Stimulated activated CD4-positive, alpha-beta T cell treated with anti-CD3 and anti-CD28 coated beads, TNF-alpha, amount 100 ng/mL, for 4 hours (primary cell): ENCODE measurements around the gene STK26.
"Not testable (repeated sequence)": the region's sequence is repeated elsewhere in the genome, so short reads cannot be mapped to it uniquely, and the experiment has no call there.

Source experiments
- DNase-seq, 3 experiments: peaks; one replicate each; pipeline ENCODE4 v3.0.0-alpha.2; 2020; ENCODE audit warnings: low read depth in 3 of 3

Gene STK26

DNA sequence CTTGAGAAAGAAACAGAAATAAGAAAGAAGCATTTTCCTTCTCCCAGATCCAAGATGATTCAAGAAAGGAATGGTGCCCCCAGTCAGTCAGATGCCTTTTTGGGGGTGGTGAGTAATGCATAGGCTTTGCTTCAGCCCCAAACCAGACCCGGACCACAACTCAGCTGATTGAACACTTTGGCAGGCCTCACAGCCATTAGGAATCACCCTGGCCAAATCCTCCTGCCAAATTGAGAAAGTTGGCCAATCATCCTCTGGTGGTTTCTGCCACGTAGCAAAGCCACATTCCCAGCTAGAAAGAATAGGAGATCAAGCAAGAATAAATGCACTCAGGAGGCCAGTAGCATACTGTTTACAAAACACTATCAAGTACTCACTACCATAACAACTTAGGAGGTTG lies 71.1 kb downstream of the STK26 start:
- no peak for DNase-seq

DNA sequence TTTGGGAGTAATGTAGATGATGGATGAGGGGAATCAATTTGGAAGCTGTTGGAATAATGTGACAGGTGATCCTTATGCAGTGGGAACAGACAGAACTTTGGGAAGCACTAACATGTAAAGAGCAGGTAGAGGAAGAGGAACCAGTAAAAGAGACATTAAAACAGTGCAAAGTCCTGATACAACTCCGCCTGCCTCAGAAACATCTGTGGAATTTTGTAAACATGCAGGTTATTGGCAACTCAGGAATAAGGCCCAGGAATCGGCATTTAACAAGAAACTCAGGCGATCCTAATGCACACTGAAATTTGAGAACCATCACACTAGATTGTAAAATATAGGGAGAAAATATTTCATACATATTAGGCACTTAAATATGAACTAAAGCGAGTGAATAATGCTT lies 75.6 kb downstream of the STK26 start:
- DNase-seq = not testable (repeated sequence)

DNA sequence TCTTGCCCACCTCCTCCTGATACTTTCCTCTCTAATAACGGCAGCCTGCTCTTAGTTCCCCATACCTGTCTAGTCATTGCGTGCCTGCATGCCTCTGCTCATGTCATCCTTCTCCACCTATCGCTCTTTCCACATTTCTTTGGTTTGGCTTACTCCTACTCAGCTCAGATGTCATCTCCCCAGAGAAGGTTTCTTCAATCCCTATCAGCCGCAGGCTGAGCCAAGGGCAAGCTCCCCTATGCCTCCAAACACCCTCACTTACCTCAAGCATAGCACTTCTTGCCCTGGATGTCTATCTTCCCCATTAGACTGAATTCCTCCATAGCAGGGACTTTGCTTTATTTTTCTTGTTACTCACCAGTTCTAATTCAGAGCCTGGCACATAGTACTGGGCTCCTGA lies 78.1 kb downstream of the STK26 start:
- DNase-seq = no peak

DNA sequence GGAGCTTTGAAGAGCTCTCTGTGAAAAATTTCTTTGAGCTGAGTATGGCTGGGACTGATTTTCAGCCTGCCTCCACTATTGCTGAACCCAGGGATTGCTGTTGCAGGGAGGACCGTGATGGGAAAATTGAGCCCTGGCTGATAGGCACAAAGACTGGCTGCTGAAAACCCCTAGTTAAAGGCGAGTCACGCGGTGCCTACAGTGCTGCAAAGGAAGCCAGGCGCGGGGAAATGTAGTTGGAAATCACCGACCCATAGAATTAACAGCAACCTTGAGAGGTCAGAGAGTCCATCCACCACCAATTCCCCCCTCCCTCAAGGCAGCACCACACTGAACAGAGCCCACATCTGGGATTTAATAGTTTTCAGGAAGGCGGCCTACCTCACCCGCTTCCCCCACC lies 78.7 kb downstream of the STK26 start:
- no peak for DNase-seq

DNA sequence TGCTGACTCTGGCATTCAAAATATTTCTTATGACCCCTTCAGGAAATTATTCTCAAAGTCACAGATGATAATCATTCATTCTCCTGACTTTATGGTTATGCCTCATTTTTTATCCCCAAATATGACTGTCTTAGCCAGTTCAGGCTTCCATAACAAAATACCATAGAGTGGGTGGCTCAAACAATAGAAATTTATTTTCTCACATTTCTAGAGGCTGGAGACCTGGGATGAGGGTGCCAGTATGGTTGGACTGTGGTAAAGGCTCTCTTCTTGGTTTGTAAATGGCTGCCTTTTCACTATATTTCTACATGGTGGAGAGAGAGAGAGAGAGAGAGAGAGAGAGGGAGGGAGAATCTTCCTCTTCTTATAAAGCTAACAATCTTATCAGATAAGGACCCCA lies 84.2 kb downstream of the STK26 start:
- DNase-seq = no peak

DNA sequence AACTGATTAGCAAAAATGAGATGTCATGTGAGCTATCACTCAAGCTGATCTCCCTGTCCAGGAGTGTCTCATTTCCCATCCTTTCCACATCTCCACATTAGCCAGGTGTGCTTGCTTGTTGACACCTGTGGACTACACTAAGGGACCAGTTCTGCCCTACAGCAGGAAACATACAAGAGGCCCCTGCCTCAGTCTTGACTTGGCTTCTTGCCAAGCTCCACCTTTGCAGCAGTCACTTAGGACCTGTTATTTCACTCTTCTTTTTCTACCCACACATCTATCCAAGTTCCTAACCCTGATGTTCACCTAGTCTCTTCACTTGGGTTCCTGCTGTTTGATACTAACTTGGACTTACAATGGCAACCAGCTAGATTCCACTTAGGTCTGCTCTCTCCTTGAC lies 91.5 kb downstream of the STK26 start:
- no peak for DNase-seq

DNA sequence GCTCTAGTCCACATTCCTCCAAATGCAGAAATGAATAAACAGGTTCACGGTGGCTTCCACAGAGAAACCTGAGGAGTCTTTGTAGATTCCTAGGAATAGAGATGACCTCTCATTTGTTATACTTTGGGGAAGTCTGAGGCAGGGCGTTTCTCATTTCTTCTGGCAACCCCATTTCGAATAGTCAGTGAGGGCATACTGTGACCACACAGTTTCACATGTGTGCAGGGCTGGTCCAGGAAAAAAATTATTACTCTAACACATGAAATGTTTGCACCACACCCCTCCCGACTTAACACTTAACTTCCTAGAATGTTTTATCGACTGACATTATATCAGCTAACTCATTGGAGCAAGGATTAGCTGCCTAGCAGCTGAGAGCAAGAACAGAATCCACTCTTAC lies 92.7 kb downstream of the STK26 start:
- no peak for DNase-seq

DNA sequence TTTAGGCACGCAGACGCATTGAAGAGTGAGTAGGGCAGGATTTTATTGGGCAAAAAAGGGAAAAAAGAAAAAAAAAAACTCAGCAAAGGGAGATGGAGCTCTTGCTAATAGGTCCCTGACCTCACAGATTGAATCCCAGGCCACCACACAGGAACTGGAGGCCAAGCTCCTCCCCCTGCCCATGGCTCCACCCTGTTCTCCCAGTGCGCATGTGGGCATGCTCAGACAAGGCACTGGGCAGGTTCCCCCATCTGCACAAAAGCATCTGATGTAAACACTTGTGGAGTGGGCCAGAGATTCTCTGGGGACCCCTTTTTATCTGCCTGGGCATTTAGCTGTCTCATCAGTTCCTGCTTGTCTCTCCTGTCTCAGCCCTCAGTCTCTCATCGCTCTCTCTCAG lies 95.3 kb downstream of the STK26 start:
- DNase-seq = no peak

DNA sequence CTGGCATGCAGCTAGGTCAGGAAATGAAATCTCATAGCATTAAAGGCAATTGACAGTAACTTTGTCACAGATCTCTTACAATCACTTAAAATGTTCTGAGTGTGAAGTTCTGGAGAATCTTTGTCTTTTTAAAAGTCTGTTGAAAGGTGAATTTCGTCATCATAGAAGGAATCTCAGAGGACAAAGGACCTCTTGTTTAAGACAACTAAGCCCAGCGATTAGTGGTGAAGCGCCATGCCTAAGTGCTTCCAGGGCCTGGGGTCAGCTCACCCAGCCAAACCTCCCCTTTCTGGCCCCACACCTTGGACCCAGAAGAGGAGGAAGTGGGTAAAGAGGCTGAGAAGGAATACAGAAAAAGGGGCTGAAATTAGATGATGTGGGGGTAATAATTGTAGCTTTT lies 96.2 kb downstream of the STK26 start:
- no peak for DNase-seq

DNA sequence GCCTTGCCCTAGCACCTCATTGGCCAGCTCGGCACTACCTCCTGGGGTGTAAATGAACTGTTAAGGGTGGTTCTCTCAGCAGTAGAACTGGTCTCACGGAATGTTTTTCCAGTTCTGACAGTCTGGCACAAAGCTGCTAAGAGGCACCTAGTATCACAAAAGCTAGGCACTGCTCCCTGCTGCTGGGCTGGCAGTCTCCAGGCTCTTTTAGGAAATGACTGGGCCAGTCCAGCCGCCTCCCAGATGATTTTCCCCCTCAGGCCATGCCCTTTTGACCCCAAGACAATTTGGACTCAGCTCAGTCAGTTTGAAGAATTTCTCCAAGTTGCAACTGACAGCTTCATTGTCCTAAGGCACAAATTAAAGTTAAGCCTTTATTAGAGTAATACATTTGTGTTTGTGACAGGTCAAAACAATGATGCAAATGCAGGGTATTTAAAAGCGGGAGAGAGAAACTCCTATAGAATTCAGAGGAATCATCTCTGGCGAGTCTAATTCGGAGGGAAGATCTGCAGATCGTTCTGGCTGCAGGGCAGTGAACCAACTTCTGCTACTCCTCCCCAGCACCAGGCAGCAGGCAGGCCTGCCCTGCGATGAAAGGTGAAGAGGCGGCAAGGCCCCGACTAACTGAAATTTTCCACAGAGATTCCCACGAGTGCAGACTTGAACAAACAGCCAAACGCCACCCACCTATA lies 96.9 kb downstream of the STK26 start:
- DNase-seq = no peak

DNA sequence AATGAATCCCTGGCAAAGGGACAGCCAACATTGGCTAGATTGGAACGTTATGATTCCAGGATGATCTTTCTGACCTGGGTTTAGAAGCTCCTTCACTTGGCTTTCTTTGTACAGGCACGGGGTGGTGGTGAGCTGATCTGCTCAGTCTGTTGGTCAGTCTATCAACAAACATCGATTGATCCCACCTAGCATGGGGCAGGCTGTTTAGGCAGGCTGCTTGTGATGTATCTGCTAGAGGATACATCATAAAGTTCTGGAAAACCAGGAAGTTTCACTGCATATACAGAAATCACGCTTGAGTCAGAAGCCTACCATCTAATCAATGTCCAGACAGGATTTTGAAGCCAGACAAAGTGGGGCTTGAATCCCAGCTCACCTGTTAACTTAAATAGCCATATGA lies 97.8 kb downstream of the STK26 start:
- DNase-seq = no peak
